ENCODE results near the gene DIP2C.
"Not testable (repeated sequence)": the region's sequence is repeated elsewhere in the genome, so short reads cannot be mapped to it uniquely, and the experiment has no call there.

The DIP2C gene

DNA sequence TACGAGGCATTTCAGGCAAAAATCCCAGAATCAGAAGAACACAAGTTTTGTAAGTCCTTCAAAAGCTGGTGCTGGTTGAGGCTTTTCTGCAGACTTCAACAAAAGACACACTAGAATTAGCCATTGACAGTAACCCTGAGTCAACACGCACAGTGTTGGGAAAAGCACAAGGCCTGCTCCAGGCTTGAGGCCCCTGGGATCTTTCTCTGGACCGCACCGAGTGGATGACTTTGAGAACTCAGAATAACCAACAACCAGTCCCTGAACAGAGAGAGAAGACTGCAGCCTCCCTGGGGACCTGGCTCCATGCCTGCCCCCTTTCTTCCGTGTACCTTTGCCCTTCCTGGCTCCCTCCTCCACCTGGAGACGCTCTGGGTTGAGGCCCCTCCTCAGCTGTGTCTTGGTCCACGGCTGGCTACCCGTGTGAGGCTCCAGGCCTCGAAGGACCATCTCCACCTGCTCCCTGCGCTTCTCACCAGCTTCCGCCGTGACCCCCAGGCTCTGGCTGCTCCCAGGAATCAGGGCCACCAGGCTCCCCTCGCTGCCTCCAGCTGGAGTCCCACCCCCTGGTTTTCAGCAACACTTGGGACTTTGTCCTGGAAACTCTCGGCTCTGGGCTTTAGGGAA lies 28.4 kb downstream of the DIP2C start:
- DNase-seq (ENCODE audit: low read depth in 2 of 2), result no peak

DNA sequence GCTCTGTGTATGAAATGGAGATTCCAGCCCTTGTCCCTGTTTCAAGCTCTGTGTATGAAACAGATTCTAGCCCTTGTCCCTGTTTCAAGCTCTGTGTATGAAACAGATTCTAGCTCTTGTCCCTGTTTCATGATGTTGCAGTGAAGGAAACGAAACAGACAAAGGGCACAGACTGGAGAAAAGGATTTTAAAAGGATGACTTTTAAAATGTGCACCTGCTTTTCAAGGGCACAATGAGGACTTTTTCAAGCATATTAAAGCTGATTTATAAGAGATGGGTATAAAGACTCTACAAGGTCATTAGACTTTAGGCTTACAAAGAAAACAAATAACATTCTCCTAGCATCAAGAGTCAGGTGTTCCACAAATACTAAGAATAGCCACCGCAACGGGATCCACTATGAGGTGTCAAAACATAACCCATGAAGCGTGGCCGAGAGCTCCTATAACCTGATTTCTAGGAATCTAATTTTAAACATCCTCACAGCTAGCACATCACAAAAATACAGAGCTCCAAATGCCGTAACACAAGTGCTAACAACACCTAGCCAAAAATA lies 29.0 kb downstream of the DIP2C start:
- no peak for DNase-seq (ENCODE audit: low read depth in 2 of 2)

GRCh38 chr10:659688-660141 lies 29.8 kb downstream of the DIP2C start:
- no peak for DNase-seq (ENCODE audit: low read depth in 2 of 2)

GRCh38 chr10:657816-658350 lies 31.6 kb downstream of the DIP2C start:
- not testable (repeated sequence) for DNase-seq (ENCODE audit: low read depth in 2 of 2)

- DNase-seq (ENCODE audit: low read depth in 2 of 2), result no peak
Observed at GRCh38 chr10:656883-657282, 32.6 kb downstream of the DIP2C start.

DNA sequence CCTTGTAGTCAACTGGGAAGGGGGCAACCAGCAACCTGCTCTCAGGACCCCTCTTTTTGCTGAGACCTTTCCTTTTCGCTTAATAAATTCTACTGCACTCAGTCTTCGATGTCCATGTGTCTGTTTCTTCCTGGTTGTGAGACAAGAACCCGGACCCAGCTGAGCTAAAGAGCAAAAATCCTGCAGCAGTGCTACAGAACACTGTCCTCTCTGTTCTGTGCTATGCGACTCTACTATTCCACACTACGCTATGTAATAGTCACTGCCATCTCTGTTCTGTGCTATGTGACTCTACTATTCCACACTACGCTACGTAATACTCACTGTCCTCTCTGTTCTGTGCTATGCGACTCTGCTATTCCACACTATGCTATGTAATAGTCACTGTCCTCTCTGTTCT lies 34.3 kb downstream of the DIP2C start:
- no peak for DNase-seq (ENCODE audit: low read depth in 2 of 2)

DNA sequence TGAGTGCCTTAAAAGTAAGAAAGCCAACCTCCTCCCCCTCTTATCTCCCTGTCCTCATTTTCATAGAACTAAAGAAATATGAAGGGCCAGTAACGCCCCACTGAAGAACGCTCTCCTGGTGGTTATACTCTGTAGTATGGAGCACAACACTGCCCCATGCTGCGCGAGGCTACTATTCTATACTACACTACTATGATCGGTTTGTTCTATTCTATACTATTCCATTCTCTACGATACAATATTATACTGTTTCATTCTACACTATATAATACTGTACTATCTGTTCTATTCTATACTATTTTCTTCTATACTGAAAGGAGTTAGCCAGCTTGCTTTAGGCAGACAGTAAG lies 34.8 kb downstream of the DIP2C start:
- no peak for DNase-seq (ENCODE audit: low read depth in 2 of 2)

DNA sequence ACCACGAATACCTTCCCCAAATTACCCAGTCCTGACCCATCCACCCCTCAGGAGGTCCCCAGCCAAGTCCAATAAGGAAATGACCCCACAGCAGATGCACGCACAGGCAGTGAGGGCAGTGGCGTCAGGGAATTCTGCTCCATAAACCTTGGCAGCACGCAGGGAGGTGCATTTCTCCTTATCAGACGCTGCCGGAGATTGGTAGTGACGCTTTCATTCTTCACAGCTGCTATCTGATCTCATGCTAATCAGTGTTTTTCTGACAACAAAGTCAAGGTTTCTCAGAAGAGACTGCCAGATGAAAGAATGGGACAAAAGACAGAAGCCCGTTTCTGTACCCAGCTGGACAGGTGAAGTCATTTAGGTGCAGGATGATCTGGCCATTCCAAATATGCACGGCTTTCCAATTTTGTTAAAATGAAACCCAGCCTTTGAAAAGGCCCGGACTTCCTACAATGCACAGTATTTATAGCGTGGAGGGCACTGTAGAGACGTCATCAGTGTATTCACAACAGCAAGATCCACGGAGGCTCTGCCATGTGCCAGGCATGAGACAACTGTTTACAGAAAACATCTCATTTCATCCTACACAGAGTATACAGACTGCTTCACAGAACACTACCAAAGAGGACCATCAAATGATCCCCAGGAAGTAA lies 35.3 kb downstream of the DIP2C start:
- DNase-seq (ENCODE audit: low read depth in 2 of 2), result no peak

DNA sequence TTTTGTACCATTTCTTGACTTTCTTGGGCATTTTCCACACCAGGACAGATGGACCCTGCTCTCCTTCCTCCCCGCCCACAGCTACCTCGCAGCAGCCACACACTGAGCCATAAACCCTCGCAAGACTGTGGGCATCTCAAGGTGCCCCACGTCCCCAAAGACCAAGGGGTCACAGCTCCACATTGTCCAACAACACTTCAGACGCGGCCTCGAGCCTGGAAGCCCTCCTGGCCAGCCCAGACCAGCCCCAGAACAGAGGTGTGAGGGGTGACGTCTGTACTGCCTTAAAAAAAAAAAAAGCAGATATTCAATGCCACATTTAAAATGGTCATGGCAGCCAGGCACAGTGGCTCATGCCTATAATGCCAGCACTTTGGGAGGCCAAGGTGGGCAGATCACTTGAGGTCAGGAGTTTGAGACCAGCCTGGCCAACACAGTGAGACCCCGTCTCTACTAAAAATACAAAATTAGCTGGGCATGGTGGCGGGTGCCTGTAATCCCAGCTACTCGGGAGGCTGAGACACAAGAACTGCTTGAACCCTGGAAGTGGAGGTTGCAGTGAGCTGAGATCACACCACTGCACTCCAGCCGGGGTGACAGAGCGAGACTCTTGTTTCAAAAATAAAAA lies 36.5 kb downstream of the DIP2C start:
- not testable (repeated sequence) for DNase-seq (ENCODE audit: low read depth in 2 of 2)

GRCh38 chr10:652233-652632 lies 37.2 kb downstream of the DIP2C start:
- DNase-seq (ENCODE audit: low read depth in 2 of 2), result no peak

DNA sequence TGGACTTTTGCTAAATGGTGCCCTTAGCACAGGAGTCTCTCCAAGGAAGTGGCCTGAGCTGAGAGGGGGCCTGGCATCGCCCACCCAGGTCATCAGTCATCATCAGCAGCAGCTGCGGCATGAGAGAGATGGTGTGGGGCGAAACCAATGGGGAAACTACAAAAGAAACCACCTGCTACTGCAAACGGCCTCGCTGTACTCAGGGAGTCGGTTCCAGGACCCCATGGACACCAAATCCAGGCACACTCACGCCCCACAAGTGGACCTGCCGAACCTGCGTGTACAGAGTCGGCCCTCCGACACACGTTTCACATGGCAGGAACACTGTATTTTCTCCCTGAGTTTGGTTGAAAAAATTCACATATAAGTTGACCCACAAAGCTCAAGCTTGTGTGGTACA lies 37.8 kb downstream of the DIP2C start:
- no peak for DNase-seq (ENCODE audit: low read depth in 2 of 2)

DNA sequence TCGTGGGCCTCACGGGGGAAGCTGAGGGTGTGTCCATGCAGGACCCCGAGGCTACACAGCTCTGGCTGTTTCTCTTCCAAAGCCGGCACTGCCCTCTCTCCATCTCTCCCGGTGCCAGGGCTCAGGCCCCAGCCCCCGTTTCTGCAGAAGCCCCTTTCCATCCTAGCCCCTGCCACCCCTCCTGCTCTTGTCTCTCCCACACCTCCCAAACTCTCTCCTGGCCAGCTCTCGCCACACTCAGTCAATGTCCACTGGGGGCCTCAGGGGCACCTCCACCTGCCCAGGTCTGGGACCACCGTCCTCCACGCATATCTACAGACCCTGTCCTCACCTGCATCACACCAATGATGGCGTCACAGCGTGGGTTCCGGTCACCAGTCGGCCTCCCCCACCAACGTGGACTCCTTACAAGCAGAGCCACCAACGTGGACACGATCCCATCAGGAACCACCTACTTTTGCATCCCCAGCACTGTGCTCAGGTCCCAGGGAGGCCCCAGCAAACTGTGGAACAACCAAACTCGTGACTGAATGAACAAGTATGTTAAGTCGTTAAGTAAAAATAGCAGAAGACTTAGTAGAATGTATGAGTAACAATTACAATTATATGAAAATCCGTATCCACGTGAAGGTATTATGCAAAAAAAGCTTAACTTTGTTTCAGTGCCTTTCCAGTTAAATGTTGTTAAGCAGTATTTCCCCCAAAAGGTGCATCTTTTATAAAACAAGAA lies 38.4 kb downstream of the DIP2C start:
- no peak for DNase-seq (ENCODE audit: low read depth in 2 of 2)

DNA sequence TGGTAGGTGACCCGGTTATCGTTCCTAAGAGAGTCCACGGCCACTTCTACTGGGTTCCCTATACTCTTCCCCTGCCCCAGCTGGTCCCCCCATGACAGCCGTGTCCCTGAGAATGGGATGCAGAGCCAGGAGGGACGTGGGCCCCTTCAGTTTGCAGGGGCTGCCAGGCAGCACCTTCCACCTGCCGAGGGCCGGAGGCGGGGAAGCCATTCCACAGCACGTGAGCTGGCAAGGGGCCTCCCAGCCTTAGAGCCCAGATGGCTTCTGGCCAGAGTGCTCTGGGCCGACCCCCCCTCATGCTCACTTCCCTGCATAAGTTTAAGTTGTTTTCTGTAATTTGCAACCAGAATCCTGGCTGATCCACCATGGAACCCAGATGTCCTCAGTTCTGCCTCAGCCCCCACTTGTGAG lies 39.0 kb downstream of the DIP2C start:
- DNase-seq (ENCODE audit: low read depth in 2 of 2), result no peak

GRCh38 chr10:649798-650440 lies 39.5 kb downstream of the DIP2C start:
- DNase-seq (ENCODE audit: low read depth in 2 of 2), result no peak

DNA sequence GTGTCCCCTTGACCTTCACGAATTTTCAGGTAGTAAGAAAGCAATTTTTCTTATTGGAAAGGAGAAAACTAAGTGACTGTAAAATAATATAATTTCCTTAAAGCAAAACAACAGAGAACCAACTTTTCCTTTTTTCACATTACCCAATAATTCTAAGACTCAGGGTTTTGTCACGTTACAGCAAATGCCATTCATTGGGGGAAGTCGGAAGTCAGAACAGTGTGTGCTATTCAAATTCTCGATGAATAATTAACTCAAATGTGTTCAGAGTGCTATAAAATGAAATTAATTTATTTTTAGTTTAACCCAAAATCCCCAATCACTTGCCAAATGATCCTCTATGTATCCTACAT lies 40.0 kb downstream of the DIP2C start:
- no peak for DNase-seq (ENCODE audit: low read depth in 2 of 2)

GRCh38 chr10:647019-647418 lies 42.4 kb downstream of the DIP2C start:
- DNase-seq (ENCODE audit: low read depth in 2 of 2), result not testable (repeated sequence)

DNA sequence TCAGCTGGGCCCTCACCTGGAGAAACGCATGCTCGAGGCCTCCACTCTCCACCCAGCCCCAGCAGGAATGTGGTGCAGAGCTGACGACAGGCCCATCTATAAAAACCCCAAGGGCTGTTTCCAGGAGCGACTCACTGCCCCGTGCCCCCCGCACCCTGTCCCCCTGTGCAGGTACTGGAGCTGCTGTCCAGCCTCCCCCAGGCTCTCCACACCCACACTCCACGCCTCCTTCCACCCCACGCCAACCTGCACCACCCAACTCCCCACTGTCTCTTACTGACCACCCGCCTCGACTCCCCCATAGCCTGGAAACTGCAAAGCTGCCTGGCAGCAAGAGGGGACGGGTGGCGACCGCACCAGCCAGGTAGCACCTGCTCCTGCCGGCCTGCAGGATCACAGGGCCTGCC lies 43.3 kb downstream of the DIP2C start:
- no peak for DNase-seq (ENCODE audit: low read depth in 2 of 2)

GRCh38 chr10:644943-645334 lies 44.5 kb downstream of the DIP2C start:
- no peak for DNase-seq (ENCODE audit: low read depth in 2 of 2)

DNA sequence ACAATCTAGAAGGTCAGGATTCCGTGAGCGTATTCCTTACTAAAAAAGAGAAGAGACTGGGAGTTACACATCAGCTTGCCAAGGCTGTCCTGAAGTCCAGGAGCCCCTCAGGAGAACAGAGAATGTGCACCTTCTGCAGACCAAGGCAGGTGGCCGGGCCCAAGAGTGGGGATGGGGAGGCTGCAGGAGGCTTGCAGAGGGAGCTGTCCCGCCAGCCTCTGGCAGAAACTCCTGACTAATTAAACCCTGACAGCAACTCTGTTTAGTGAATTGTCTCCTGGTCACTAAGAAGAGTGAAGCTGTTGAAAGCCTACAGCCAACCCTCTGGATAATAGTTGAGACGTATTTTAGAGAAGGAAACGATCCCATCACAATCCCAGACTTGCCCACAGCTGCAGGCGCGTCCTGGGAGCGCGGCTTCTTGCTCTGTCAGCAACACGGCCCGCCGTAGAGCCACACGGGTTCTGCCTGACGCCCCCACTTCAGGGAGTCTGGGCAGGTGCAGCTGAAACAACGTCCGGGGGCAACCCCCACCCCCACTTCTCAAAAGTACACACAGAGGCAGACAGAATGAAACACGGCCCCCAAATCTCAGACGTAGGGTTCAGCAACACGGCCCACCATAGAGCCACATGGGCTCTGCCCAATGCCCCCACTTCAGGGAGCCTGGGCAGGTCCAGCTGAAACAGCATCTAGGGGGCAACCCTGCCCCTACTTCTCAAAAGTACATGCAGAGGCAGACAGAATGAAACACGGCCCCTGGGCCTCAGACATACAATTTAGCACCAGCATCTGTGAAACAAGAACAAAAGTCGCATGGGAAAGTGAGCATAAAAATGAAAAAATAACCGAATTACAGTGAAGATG lies 45.2 kb downstream of the DIP2C start:
- DNase-seq (ENCODE audit: low read depth in 2 of 2), result no peak

DNA sequence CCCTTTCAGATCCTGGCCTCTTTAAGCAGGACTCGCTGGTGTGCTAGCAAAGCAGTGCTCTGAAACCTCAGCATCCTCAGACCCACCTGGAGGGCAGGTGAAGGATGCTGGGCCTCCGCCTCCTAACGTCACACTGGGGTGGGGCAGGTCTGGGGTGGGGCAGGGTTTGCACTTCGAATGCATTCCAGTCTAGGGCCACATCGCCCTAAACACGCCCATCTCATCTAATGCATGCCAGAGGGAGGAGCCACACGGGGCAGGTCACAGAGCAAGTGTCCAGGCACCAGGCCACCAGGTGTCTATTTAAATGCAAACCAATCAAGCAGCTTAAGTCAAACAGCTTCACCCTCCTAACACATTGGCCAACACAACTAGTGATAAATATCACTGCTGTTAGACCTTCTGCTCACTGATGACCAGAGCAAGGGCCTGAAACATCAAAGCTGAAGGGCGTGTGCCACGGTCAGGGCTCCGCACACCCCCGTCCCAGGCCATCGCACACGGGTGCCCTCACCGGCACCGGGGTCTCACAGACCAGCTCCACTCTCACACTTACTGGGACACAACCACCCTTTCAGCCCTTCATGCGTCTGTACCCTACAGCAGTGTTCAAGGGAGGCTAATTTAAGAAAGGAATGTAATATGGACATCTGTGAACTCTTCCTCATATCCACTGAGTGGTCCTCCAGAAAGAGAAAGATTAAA lies 47.1 kb downstream of the DIP2C start:
- no peak for DNase-seq (ENCODE audit: low read depth in 2 of 2)

All from stimulated activated CD4-positive, alpha-beta T cell treated with anti-CD3 and anti-CD28 coated beads, Interleukin-1b, Interleukin-23, amount 100 ng/mL, for 4 hours (primary cell).